NCI-H748 treated with DMSO at 0.1 percent for 48 hours (cell line): ENCODE data around the gene KCNJ11.
"Not testable (repeated sequence)": the region's sequence is repeated elsewhere in the genome, so short reads cannot be mapped to it uniquely, and the experiment has no call there.

Source experiments
- DNase-seq: peaks from one replicate; lab custom pipeline; 2025; lab: John Stamatoyannopoulos, UW

KCNJ11 gene

GRCh38 chr11:17388609-17389210, at the start of gene KCNJ11:
Gene KCNJ11 (minus strand): TSS chr11:17388659. CDS start chr11:17388091, 568 bp downstream.
- peak; percentile 18 for DNase-seq

- DNase-seq, result no peak
These were observed 48.9 kb upstream of the KCNJ11 start for GRCh38 chr11:17437366-17437765.

GRCh38 chr11:17434108-17434507, 45.6 kb upstream of the KCNJ11 start:
- no peak for DNase-seq

- no peak for DNase-seq
These were observed 43.5 kb upstream of the KCNJ11 start for GRCh38 chr11:17432002-17432401.

GRCh38 chr11:17431139-17431538, 42.7 kb upstream of the KCNJ11 start:
- DNase-seq, result no peak

GRCh38 chr11:17430616-17431015, 42.2 kb upstream of the KCNJ11 start:
- no peak for DNase-seq

- no peak for DNase-seq
These were observed 40.5 kb upstream of the KCNJ11 start for GRCh38 chr11:17428925-17429324.

- DNase-seq, result no peak
These were observed 39.8 kb upstream of the KCNJ11 start for GRCh38 chr11:17428261-17428660.

- DNase-seq, result not testable (repeated sequence)
These were observed 37.8 kb upstream of the KCNJ11 start for GRCh38 chr11:17426233-17426632.

GRCh38 chr11:17423533-17424310, 35.3 kb upstream of the KCNJ11 start:
- no peak for DNase-seq

GRCh38 chr11:17421781-17422180, 33.3 kb upstream of the KCNJ11 start:
- DNase-seq, result no peak

- DNase-seq, result no peak
These were observed 30.1 kb upstream of the KCNJ11 start for GRCh38 chr11:17418444-17419081.

- DNase-seq, result no peak
These were observed 28.0 kb upstream of the KCNJ11 start for GRCh38 chr11:17416492-17416891.

GRCh38 chr11:17415523-17416104, 27.2 kb upstream of the KCNJ11 start:
- no peak for DNase-seq

- DNase-seq, result no peak
These were observed 26.5 kb upstream of the KCNJ11 start for GRCh38 chr11:17414992-17415391.

- DNase-seq, result no peak
These were observed 25.9 kb upstream of the KCNJ11 start for GRCh38 chr11:17414317-17414737.

- peak; percentile 86 for DNase-seq
These were observed 25.2 kb upstream of the KCNJ11 start for GRCh38 chr11:17413414-17414316.

- peak; percentile 30 for DNase-seq
These were observed 24.2 kb upstream of the KCNJ11 start for GRCh38 chr11:17412488-17413180.

GRCh38 chr11:17411418-17411817, 23.0 kb upstream of the KCNJ11 start:
- DNase-seq, result no peak

- no peak for DNase-seq
These were observed 22.3 kb upstream of the KCNJ11 start for GRCh38 chr11:17410606-17411379.
